ENCODE results near the gene SFRP2.

Gene SFRP2

GRCh38 chr4:153809916-153810810, 21.3 kb upstream of the SFRP2 start:
- Mint-ChIP-seq H3K27ac (no peak overlapping the region), H3K9me3 (no peaks in the 10 kb centered on the region), H3K4me3 (no peak overlapping the region), H3K36me3 (ENCODE audit: insufficient read depth) (no peaks in the 10 kb centered on the region), H3K4me1 (ENCODE audit: low read depth in 2 of 2) (peaks cover 7 to 18% of the 10 kb centered on the region in 2 donors), H3K27me3 (peaks cover 7 to 10% of the 10 kb centered on the region in 2 donors)
- ATAC-seq (replicated peaks) (no peak), DNase-seq (no peak)

- peaks cover 0 to 1% of the 10 kb centered on the region in 2 donors for H3K27me3 Mint-ChIP-seq
- no peaks in the 10 kb centered on the region for H3K9me3 Mint-ChIP-seq
- peak; percentile 88 for ATAC-seq (replicated peaks)
- no peak overlapping the region for H3K27ac Mint-ChIP-seq
- H3K4me3 Mint-ChIP-seq: peak overlapping the region in 1 of 2 donors; percentile 43
- peaks cover 7 to 18% of the 10 kb centered on the region in 2 donors for H3K4me1 Mint-ChIP-seq (ENCODE audit: low read depth in 2 of 2)
- no peaks in the 10 kb centered on the region for H3K36me3 Mint-ChIP-seq (ENCODE audit: insufficient read depth)
- DNase-seq: peak in 1 of 3 experiments; percentile 18
Observed at GRCh38 chr4:153809307-153809706, 20.4 kb upstream of the SFRP2 start.

- Mint-ChIP-seq H3K4me3 (no peak overlapping the region), H3K27me3 (no peaks in the 10 kb centered on the region), H3K4me1 (ENCODE audit: low read depth in 2 of 2) (peaks cover 7 to 18% of the 10 kb centered on the region in 2 donors), H3K36me3 (ENCODE audit: insufficient read depth) (no peaks in the 10 kb centered on the region), H3K9me3 (no peaks in the 10 kb centered on the region), H3K27ac (no peak overlapping the region)
- no peak for ATAC-seq (replicated peaks)
- DNase-seq: no peak
Observed at GRCh38 chr4:153808175-153808574, 19.3 kb upstream of the SFRP2 start.

- peaks cover 7 to 18% of the 10 kb centered on the region in 2 donors for H3K4me1 Mint-ChIP-seq (ENCODE audit: low read depth in 2 of 2)
- H3K4me3 Mint-ChIP-seq: no peak overlapping the region
- DNase-seq: no peak
- no peaks in the 10 kb centered on the region for H3K36me3 Mint-ChIP-seq (ENCODE audit: insufficient read depth)
- no peak for ATAC-seq (replicated peaks)
- no peak overlapping the region for H3K27ac Mint-ChIP-seq
- no peaks in the 10 kb centered on the region for H3K27me3 Mint-ChIP-seq
- no peaks in the 10 kb centered on the region for H3K9me3 Mint-ChIP-seq
Observed at GRCh38 chr4:153806073-153806472, 17.2 kb upstream of the SFRP2 start.

- no peak overlapping the region for H3K4me3 Mint-ChIP-seq
- DNase-seq: no peak
- H3K27me3 Mint-ChIP-seq: peaks cover 0 to 10% of the 10 kb centered on the region in 2 donors
- peaks cover 6 to 15% of the 10 kb centered on the region in 2 donors for H3K4me1 Mint-ChIP-seq (ENCODE audit: low read depth in 2 of 2)
- H3K27ac Mint-ChIP-seq: no peak overlapping the region
- no peaks in the 10 kb centered on the region for H3K36me3 Mint-ChIP-seq (ENCODE audit: insufficient read depth)
- no peaks in the 10 kb centered on the region for H3K9me3 Mint-ChIP-seq
- no peak for ATAC-seq (replicated peaks)
Observed at GRCh38 chr4:153804722-153805121, 15.8 kb upstream of the SFRP2 start.

- no peak for ATAC-seq (replicated peaks)
- Mint-ChIP-seq H3K27me3 (peaks cover 41 to 59% of the 10 kb centered on the region in 2 donors), H3K27ac (no peak overlapping the region), H3K4me3 (no peak overlapping the region), H3K36me3 (ENCODE audit: insufficient read depth) (no peaks in the 10 kb centered on the region), H3K9me3 (no peaks in the 10 kb centered on the region), H3K4me1 (ENCODE audit: low read depth in 2 of 2) (no peaks in the 10 kb centered on the region)
- no peak for DNase-seq
Observed at GRCh38 chr4:153799694-153800074, 10.8 kb upstream of the SFRP2 start.

DNA sequence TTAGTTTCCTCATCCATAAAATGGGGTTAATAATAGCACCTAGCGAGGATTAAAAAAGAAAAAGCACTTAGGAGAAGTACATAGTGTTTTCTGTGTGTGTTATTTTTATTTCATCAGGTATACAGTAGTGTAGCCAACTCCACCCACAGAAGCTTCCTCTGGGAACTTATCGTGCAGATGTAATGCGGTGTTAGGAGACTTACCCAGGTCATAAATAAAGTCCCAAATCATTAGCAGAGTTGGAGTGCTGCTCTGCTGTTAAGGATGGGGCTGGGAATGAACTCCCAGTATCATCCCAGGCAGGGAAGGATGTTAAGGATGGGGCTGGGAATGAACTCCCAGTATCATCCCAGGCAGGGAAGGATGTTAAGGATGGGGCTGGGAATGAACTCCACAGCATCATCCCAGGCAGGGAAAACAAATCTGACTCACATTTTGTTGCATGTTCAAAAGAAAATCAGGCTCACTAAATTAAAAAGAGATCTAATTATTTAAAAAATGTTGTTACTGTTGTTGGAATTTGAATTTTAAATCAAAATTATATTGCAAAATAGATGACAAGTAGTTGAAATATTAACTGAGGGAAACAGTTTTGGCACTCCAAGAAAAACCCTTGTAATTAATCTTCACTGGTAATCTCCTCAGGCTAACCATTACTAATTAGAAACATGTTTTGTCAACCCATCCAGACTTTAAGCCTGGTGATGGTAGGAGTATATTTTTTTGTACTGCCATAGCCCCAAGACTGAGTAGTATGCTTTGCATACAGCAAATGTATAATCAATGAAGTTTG, 10.2 kb upstream of the SFRP2 start:
- H3K36me3 Mint-ChIP-seq (ENCODE audit: insufficient read depth): no peaks in the 10 kb centered on the region
- H3K4me1 Mint-ChIP-seq (ENCODE audit: low read depth in 2 of 2): no peaks in the 10 kb centered on the region
- no peak overlapping the region for H3K4me3 Mint-ChIP-seq
- H3K27me3 Mint-ChIP-seq: peaks cover 47 to 65% of the 10 kb centered on the region in 2 donors
- DNase-seq: no peak
- no peak overlapping the region for H3K27ac Mint-ChIP-seq
- H3K9me3 Mint-ChIP-seq: no peaks in the 10 kb centered on the region
- ATAC-seq (replicated peaks): no peak

DNA sequence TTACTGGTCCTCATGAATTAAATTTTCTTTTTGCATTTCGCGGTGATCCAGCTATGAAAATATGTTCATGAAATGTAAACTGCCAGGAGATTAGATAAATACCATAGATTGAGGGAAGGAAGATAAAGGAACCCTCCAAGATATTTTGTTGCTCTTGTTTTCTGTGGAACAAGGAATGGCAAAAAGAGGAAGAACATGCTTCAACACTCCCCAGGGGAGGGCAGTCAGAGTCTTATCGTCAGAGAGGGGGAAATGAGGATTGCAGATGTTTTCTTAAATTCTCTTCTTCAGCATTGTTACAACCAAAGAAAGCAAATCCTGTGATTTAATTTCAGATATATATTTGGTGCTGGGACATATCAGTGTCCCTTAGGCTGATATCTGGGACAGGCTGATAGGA, 9.5 kb upstream of the SFRP2 start:
- ATAC-seq (replicated peaks) (no peak), DNase-seq (no peak)
- Mint-ChIP-seq H3K9me3 (no peaks in the 10 kb centered on the region), H3K4me1 (ENCODE audit: low read depth in 2 of 2) (no peaks in the 10 kb centered on the region), H3K4me3 (no peak overlapping the region), H3K36me3 (ENCODE audit: insufficient read depth) (no peaks in the 10 kb centered on the region), H3K27ac (no peak overlapping the region), H3K27me3 (peaks cover 53 to 71% of the 10 kb centered on the region in 2 donors)

DNA sequence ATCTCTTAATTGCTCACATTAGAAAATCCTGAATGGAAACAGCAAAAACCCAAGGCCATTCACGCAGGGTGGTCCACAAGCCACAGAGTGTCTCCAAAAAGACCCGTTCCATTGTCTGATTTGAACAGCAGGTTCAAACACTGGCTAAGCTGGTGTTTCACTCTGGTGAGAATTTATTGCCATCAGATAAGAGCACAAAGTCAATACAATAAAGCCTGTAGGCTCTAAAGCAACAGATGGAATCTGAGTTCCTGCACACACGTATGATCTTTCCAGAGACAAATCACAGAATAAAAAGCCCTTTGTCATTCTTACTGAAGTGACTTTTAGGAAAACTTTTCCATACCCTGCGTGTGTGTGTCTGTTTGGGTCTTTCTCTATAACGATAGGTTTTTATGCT, 5.1 kb upstream of the SFRP2 start:
- no peak overlapping the region for H3K4me3 Mint-ChIP-seq

DNA sequence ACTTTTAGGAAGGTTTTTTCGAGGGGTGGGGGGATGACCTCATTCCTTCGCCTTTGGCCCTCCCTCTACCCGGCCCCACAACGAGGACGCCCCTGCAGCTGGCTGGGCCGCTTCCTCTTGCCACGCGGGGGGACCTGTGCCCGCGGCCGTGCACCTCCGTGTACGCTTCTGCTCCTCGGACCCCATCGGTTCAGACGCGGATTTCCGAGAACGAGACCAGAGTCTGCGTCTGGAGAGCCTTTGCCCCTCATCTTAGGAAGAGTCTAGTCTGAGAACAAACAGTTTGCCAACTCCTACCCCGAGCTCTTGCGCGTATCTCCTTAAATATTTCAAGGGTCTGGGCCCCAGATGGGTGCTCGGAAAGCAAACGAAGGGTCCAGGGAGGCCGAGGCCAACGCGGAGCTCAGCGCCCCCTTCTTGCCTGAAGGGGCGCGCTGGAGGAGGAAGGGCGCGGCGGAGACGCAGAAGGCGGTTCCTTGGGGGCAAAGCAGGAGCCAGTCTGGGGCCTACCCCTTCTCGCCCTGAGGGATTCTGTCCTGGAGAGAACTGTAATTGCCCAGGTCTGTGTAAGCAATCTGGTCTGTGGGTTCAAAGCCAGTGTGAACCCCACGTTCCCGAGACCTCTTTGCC, 3.9 kb upstream of the SFRP2 start:
- peaks cover 7 to 22% of the 10 kb centered on the region in 2 donors for H3K4me1 Mint-ChIP-seq (ENCODE audit: low read depth in 2 of 2)
- H3K27ac Mint-ChIP-seq: no peak overlapping the region
- H3K36me3 Mint-ChIP-seq (ENCODE audit: insufficient read depth): no peaks in the 10 kb centered on the region
- peaks cover 88 to 98% of the 10 kb centered on the region in 2 donors for H3K27me3 Mint-ChIP-seq
- no peak for ATAC-seq (replicated peaks)
- H3K4me3 Mint-ChIP-seq: peak overlapping the region; percentile 73 to 75
- DNase-seq: no peak
- no peaks in the 10 kb centered on the region for H3K9me3 Mint-ChIP-seq

More for the DNA sequence above, 5.1 kb upstream of the SFRP2 start:
- Mint-ChIP-seq H3K4me1 (ENCODE audit: low read depth in 2 of 2) (peaks cover 7 to 13% of the 10 kb centered on the region in 2 donors), H3K27ac (no peak overlapping the region), H3K27me3 (peaks cover 90 to 98% of the 10 kb centered on the region in 2 donors), H3K9me3 (no peaks in the 10 kb centered on the region), H3K36me3 (ENCODE audit: insufficient read depth) (no peaks in the 10 kb centered on the region)
- ATAC-seq (replicated peaks) (no peak), DNase-seq (no peak)

GRCh38 chr4:153791746-153792617, 3.1 kb upstream of the SFRP2 start:
- Mint-ChIP-seq H3K9me3 (no peaks in the 10 kb centered on the region), H3K27me3 (peaks cover 88 to 98% of the 10 kb centered on the region in 2 donors), H3K4me3 (peak overlapping the region; percentile 73 to 75), H3K27ac (no peak overlapping the region), H3K36me3 (ENCODE audit: insufficient read depth) (no peaks in the 10 kb centered on the region), H3K4me1 (ENCODE audit: low read depth in 2 of 2) (peaks cover 7 to 23% of the 10 kb centered on the region in 2 donors)
- ATAC-seq (replicated peaks) (no peak), DNase-seq (no peak)

- Mint-ChIP-seq H3K4me3 (peak overlapping the region; percentile 73 to 75), H3K27me3 (peaks cover 91 to 99% of the 10 kb centered on the region in 2 donors), H3K36me3 (ENCODE audit: insufficient read depth) (no peaks in the 10 kb centered on the region), H3K4me1 (ENCODE audit: low read depth in 2 of 2) (peaks cover 7 to 23% of the 10 kb centered on the region in 2 donors), H3K27ac (no peak overlapping the region), H3K9me3 (no peaks in the 10 kb centered on the region)
- no peak for ATAC-seq (replicated peaks)
- no peak for DNase-seq
Observed at GRCh38 chr4:153790962-153791551, 2.2 kb upstream of the SFRP2 start.
